HEK293 (cell line): ENCODE results near the gene SMIM24.
A peak's percentile ranks its signal among the peaks of the same experiment; 100 is the strongest.

Source experiments
- CTCF ChIA-PET: fragments of 350-600 bp; formaldehyde crosslinking; extraction: SDS; loops from one replicate; lab custom pipeline; 2021; ENCODE audit warnings: antibody characterized with exemption; lab: Yijun Ruan, JAX
- POLR2A ChIA-PET: fragments of 300-600 bp; formaldehyde crosslinking; extraction: SDS; loops from one replicate; lab custom pipeline; 2020; ENCODE audit warnings: antibody characterized with exemption, inconsistent platforms; lab: Yijun Ruan, JAX
- H3K27ac ChIP-seq: fragments of 200-500 bp; sonication (Bioruptor generic); 2 replicates; pipeline ENCODE4 v1.5.1; 2014; ENCODE audit warnings: low read depth, low read length, control low read depth, inconsistent platforms; ENCODE audit errors: extremely low read depth
- H3K36me3 ChIP-seq, 2 experiments: fragments of 200-500 bp in 1 of 2; sonication (Bioruptor generic) in 1 of 2; 1 replicate in 1 of 2; 2 replicates in 1 of 2; pipeline ENCODE4 v1.5.1; 2014 to 2017; ENCODE audit warnings: inconsistent platforms in 2 of 2, low read length in 2 of 2; ENCODE audit not compliant: control insufficient read depth in 2 of 2, insufficient read depth in 1 of 2
- H3K4me1 ChIP-seq: fragments of 200-500 bp; sonication (Bioruptor generic); 2 replicates; pipeline ENCODE4 v1.5.1; 2014; ENCODE audit warnings: mild to moderate bottlenecking, low read length, inconsistent platforms; ENCODE audit not compliant: control insufficient read depth, insufficient read depth
- H3K4me3 ChIP-seq: 2 replicates; pipeline ENCODE4 v1.5.1; 2011; ENCODE audit warnings: low read depth, mild to moderate bottlenecking, control low read depth, low read length, moderate library complexity
- H3K9me3 ChIP-seq: fragments of 200-500 bp; sonication (Bioruptor generic); 2 replicates; pipeline ENCODE4 v1.5.1; 2014; ENCODE audit warnings: low read depth, low read length, inconsistent platforms; ENCODE audit not compliant: control insufficient read depth, insufficient read depth
- EGR2 ChIP-seq: fragments of 450-650 bp; formaldehyde crosslinking; IDR thresholded peaks from 2 replicates; pipeline ENCODE4 v1.5.1; 2016; ENCODE audit warnings: low read depth, missing biosample characterization, missing genetic modification characterization
- SCRT2 ChIP-seq: fragments of 450-650 bp; formaldehyde crosslinking; IDR thresholded peaks from 2 replicates; pipeline ENCODE4 v1.5.1; 2016; ENCODE audit warnings: missing biosample characterization, missing genetic modification characterization
- ZFHX2 ChIP-seq: fragments of 450-650 bp; formaldehyde crosslinking; conservative IDR thresholded peaks from 2 replicates; pipeline ENCODE4 v1.5.1; 2016; ENCODE audit warnings: missing biosample characterization, missing genetic modification characterization
- ZFP37 ChIP-seq: fragments of 450-650 bp; formaldehyde crosslinking; IDR thresholded peaks from 2 replicates; pipeline ENCODE4 v1.5.1; 2016; ENCODE audit warnings: missing biosample characterization, missing genetic modification characterization
- ZNF184 ChIP-seq: fragments of 450-650 bp; IDR thresholded peaks from 2 replicates; pipeline ENCODE4 v1.5.1; 2018; ENCODE audit warnings: missing biosample characterization, mild to moderate bottlenecking, missing genetic modification characterization
- ZNF239 ChIP-seq: fragments of 450-650 bp; formaldehyde crosslinking; IDR thresholded peaks from 2 replicates; pipeline ENCODE4 v1.5.1; 2016; ENCODE audit warnings: missing biosample characterization, missing genetic modification characterization
- ZNF561 ChIP-seq: fragments of 450-650 bp; IDR thresholded peaks from 2 replicates; pipeline ENCODE4 v1.5.1; 2018; ENCODE audit warnings: missing biosample characterization, missing genetic modification characterization, borderline replicate concordance
- ZNF600 ChIP-seq: fragments of 450-650 bp; formaldehyde crosslinking; IDR thresholded peaks from 2 replicates; pipeline ENCODE4 v1.5.1; 2016; ENCODE audit warnings: missing biosample characterization, missing genetic modification characterization
- ZNF658 ChIP-seq: fragments of 450-650 bp; formaldehyde crosslinking; IDR thresholded peaks from 2 replicates; pipeline ENCODE4; 2016; ENCODE audit warnings: missing biosample characterization, missing genetic modification characterization
- ZSCAN30 ChIP-seq: fragments of 450-650 bp; IDR thresholded peaks from 2 replicates; pipeline ENCODE4 v1.5.1; 2018; ENCODE audit warnings: missing biosample characterization, mild to moderate bottlenecking, missing genetic modification characterization, moderate library complexity
- TF ChIP-seq, protein P1 (sequence below): fragments of 450-650 bp; formaldehyde crosslinking; IDR thresholded peaks from 2 replicates; pipeline ENCODE4 v1.5.1; 2016; ENCODE audit warnings: missing biosample characterization, missing genetic modification characterization
- TF ChIP-seq, protein P2 (sequence below): fragments of 450-650 bp; formaldehyde crosslinking; IDR thresholded peaks from 2 replicates; pipeline ENCODE4 v1.5.1; 2016; ENCODE audit warnings: missing biosample characterization, missing genetic modification characterization
- TF ChIP-seq, protein P3 (sequence below): fragments of 450-650 bp; formaldehyde crosslinking; IDR thresholded peaks from 2 replicates; pipeline ENCODE4 v1.5.1; 2016; ENCODE audit warnings: missing biosample characterization, missing genetic modification characterization

SMIM24 gene

DNA sequence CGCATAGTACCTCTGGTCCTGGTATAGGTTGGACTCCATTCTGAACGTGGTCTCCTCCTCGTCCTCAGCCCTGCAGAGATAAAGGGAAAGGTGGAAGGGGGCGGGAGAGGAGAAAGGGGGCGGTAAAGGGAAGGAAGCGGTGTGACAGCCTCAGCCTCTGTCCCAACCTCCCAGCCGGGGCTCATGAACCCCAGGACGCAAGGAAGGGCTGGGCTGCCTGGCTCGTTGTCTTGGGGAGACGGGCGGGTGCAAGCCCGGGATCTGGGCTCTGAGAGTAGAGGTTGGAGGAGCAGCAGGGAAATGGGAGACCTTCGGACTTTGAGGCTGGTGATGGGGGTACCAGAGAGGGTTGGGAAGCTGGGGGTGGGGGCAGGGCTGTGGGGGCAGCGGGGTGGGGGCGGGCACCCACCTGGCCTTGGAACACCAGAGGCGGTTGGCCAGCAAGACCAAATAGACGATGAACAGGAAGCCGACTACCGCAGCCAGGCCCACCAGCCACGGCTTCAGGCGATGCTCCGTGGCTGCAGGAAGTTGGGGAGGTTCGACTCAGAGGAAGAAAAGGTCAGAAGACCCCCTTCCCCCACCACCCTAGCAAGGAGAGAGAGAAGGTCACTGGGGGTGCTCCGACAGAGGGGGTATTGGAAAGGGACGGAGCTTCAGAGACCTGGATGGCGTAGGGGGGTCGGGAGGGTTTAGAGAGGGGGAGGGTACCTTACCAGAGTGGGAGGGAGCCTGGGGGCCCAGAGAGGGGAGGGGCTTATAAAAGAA lies 1.7 kb downstream of the SMIM24 start:
- ChIA-PET POLR2A (interaction anchor here (0.7 to 0.9 kb wide), 3 partner anchors 22 to 245 kb away, joined by 3 to 7 read pairs (median 3); partner anchors contain the start of gene DOHH), CTCF (interaction anchor here (0.5 to 9.4 kb wide), 4 partner anchors 8 to 151 kb away, joined by 3 to 62 read pairs (median 4); no protein-coding TSS in a partner anchor)
- Histone ChIP-seq H3K4me1 (no peaks in the 10 kb centered on the region), H3K27ac (no peak overlapping the region), H3K9me3 (no peaks in the 10 kb centered on the region), H3K4me3 (no peak overlapping the region), H3K36me3 (no peaks in the 10 kb centered on the region)
- TF ChIP-seq ZNF239 (tag by site-specific recombination) (no peak), ZNF600 (0 out of 2 replicates have a peak, but pooled peaks have one; percentile 4)

DNA sequence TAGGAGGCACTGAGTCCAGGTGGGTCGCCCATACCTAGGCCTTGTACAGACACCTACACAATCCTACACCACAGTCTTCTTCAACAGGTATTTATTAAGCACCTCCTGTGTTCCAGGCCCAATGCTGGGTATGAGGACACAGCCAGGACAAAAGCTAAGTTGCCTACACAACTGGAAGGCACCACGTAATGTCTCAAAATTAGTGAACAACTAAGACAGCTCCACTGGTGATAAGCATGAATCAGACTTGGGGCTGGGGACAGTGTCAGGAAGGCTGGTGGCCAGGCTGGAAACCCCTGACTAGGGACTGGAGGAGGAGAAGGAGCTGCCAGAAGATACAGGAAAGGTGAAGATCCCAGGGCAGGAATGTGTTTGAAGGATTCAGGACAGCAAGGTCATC lies 2.4 kb downstream of the SMIM24 start:
- Histone ChIP-seq H3K9me3 (no peaks in the 10 kb centered on the region), H3K4me3 (no peak overlapping the region), H3K4me1 (no peaks in the 10 kb centered on the region), H3K36me3 (no peaks in the 10 kb centered on the region), H3K27ac (no peak overlapping the region)
- CTCF ChIA-PET: interaction anchor here (0.6 to 9.4 kb wide), 2 partner anchors 7 to 8 kb away, joined by 4 to 62 read pairs; no protein-coding TSS in a partner anchor
- POLR2A ChIA-PET: no interaction called here
- TF ChIP-seq ZNF184 (tag by site-specific recombination) (no peak), ZNF658 (tag by site-specific recombination) (no peak), ZNF561 (no peak), ZNF600 (0 out of 2 replicates have a peak, but pooled peaks have one; percentile 21), ZFP37 (tag by site-specific recombination) (no peak), ZSCAN30 (tag by site-specific recombination) (no peak), SCRT2 (tag by site-specific recombination) (peak; percentile 29; the same call in 1 of the 2 replicates)
- TF ChIP-seq, protein P1, sequence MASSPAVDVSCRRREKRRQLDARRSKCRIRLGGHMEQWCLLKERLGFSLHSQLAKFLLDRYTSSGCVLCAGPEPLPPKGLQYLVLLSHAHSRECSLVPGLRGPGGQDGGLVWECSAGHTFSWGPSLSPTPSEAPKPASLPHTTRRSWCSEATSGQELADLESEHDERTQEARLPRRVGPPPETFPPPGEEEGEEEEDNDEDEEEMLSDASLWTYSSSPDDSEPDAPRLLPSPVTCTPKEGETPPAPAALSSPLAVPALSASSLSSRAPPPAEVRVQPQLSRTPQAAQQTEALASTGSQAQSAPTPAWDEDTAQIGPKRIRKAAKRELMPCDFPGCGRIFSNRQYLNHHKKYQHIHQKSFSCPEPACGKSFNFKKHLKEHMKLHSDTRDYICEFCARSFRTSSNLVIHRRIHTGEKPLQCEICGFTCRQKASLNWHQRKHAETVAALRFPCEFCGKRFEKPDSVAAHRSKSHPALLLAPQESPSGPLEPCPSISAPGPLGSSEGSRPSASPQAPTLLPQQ (tag by site-specific recombination): no peak

DNA sequence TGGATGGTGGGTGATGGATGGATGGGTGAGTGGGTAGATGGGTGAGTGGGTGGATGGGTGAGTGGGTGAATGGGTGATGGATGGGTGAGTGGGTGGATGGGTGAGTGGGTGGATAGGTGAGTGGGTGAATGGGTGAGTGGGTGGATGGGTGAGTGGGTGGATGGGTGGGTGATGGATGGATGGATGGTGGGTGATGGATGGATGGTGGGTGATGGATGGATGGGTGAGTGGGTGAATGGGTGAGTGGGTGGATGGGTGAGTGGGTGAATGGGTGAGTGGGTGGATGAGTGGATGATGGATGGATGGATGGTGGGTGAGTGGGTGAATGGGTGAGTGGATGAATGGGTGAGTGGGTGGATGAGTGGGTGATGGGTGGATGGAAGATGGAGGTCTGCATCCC lies 2.8 kb downstream of the SMIM24 start:
- ChIA-PET POLR2A (no interaction called here), CTCF (no interaction called here)
- Histone ChIP-seq H3K4me1 (no peaks in the 10 kb centered on the region), H3K9me3 (no peaks in the 10 kb centered on the region), H3K4me3 (no peak overlapping the region), H3K27ac (no peak overlapping the region), H3K36me3 (no peaks in the 10 kb centered on the region)
- TF ChIP-seq ZFP37 (tag by site-specific recombination) (no peak), ZFHX2 (tag by site-specific recombination) (peak; percentile 99), EGR2 (tag by site-specific recombination) (peak; percentile 100)
- TF ChIP-seq, protein P2, sequence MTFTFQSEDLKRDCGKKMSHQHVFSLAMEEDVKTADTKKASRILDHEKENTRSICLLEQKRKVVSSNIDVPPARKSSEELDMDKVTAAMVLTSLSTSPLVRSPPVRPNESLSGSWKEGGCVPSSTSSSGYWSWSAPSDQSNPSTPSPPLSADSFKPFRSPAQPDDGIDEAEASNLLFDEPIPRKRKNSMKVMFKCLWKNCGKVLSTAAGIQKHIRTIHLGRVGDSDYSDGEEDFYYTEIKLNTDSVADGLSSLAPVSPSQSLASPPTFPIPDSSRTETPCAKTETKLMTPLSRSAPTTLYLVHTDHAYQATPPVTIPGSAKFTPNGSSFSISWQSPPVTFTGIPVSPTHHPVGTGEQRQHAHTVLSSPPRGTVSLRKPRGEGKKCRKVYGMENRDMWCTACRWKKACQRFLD (tag by site-specific recombination): no peak
- TF ChIP-seq, protein P3, sequence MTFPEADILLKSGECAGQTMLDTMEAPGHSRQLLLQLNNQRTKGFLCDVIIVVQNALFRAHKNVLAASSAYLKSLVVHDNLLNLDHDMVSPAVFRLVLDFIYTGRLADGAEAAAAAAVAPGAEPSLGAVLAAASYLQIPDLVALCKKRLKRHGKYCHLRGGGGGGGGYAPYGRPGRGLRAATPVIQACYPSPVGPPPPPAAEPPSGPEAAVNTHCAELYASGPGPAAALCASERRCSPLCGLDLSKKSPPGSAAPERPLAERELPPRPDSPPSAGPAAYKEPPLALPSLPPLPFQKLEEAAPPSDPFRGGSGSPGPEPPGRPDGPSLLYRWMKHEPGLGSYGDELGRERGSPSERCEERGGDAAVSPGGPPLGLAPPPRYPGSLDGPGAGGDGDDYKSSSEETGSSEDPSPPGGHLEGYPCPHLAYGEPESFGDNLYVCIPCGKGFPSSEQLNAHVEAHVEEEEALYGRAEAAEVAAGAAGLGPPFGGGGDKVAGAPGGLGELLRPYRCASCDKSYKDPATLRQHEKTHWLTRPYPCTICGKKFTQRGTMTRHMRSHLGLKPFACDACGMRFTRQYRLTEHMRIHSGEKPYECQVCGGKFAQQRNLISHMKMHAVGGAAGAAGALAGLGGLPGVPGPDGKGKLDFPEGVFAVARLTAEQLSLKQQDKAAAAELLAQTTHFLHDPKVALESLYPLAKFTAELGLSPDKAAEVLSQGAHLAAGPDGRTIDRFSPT (tag by site-specific recombination): peak; percentile 48; the same call in 1 of the 2 replicates
